ENCODE data around the gene HS2ST1.

GRCh38 chr1:87064986-87065385, 150.6 kb downstream of the HS2ST1 start:
- TF ChIP-seq, protein P1, sequence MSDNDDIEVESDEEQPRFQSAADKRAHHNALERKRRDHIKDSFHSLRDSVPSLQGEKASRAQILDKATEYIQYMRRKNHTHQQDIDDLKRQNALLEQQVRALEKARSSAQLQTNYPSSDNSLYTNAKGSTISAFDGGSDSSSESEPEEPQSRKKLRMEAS (IDR thresholded peaks at IDR 0.05; ENCODE audit: low read depth, low read length): no peak
- TF ChIP-seq, protein P2, sequence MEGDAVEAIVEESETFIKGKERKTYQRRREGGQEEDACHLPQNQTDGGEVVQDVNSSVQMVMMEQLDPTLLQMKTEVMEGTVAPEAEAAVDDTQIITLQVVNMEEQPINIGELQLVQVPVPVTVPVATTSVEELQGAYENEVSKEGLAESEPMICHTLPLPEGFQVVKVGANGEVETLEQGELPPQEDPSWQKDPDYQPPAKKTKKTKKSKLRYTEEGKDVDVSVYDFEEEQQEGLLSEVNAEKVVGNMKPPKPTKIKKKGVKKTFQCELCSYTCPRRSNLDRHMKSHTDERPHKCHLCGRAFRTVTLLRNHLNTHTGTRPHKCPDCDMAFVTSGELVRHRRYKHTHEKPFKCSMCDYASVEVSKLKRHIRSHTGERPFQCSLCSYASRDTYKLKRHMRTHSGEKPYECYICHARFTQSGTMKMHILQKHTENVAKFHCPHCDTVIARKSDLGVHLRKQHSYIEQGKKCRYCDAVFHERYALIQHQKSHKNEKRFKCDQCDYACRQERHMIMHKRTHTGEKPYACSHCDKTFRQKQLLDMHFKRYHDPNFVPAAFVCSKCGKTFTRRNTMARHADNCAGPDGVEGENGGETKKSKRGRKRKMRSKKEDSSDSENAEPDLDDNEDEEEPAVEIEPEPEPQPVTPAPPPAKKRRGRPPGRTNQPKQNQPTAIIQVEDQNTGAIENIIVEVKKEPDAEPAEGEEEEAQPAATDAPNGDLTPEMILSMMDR (IDR thresholded peaks at IDR 0.05; ENCODE audit: low read depth, low read length): no peak
- TF ChIP-seq MYC (IDR thresholded peaks at IDR 0.05; ENCODE audit: low read depth, low read length): no peak

Data from NB4 (cell line).